Measurements from ENCODE around the gene NAA38.

The NAA38 gene

GRCh38 chr17:7840875-7841274, 16.5 kb downstream of the NAA38 start:
- Histone ChIP-seq H3K4me1 (ENCODE audit: control insufficient read depth, insufficient read depth, low read length) (peaks cover 31% of the 10 kb centered on the region), H3K27ac (ENCODE audit: extremely low read depth, low read depth, low read length) (peak overlapping the region; percentile 96; the same call in 1 of the 2 replicates), H3K4me3 (ENCODE audit: low read depth, low read length) (no peak overlapping the region), H3K9me3 (ENCODE audit: control insufficient read depth, insufficient read depth, low read depth, low read length) (no peaks in the 10 kb centered on the region), H3K36me3 (ENCODE audit: control insufficient read depth in 2 of 2, insufficient read depth in 1 of 2, low read length in 2 of 2) (peaks cover 3 to 11% of the 10 kb centered on the region in 2 experiments; a peak in 1 of 3 replicates)
- CTCF ChIA-PET: interaction anchor here (0.6 to 2.0 kb wide), 11 partner anchors 16 to 570 kb away, joined by 3 to 7 read pairs (median 4); partner anchors contain the start of genes NAA38 and RNF227
- TF ChIP-seq ZNF2 (tag by site-specific recombination; IDR thresholded peaks at IDR 0.05) (no peak), ZNF549 (tag by site-specific recombination; IDR thresholded peaks at IDR 0.05) (no peak), ZNF341 (tag by site-specific recombination; IDR thresholded peaks at IDR 0.05; ENCODE audit: low read depth) (no peak), ZNF610 (tag by site-specific recombination; IDR thresholded peaks at IDR 0.05; ENCODE audit: borderline replicate concordance) (no peak), ZNF19 (tag by site-specific recombination; IDR thresholded peaks at IDR 0.05; ENCODE audit: low read depth) (no peak), HOXD13 (CRISPR knock-in tag; IDR thresholded peaks at IDR 0.05; ENCODE audit: borderline replicate concordance) (0 out of 2 replicates have a peak, but pooled peaks have one; percentile 10), ZNF302 (tag by site-specific recombination; IDR thresholded peaks at IDR 0.05; ENCODE audit: low read depth) (no peak), HIC1 (tag by site-specific recombination; IDR thresholded peaks at IDR 0.05) (no peak), ZFP3 (tag by site-specific recombination; IDR thresholded peaks at IDR 0.05; ENCODE audit: low read depth) (0 out of 2 replicates have a peak, but pooled peaks have one; percentile 9)
- POLR2A ChIA-PET: interaction anchor here (0.6 to 7.7 kb wide), 2 partner anchors 16 to 268 kb away, joined by 3 to 110 read pairs; partner anchors contain the start of genes CYB5D1, NAA38 and TMEM88

GRCh38 chr17:7840441-7840840, 16.9 kb downstream of the NAA38 start:
- Histone ChIP-seq H3K9me3 (ENCODE audit: control insufficient read depth, insufficient read depth, low read depth, low read length) (no peaks in the 10 kb centered on the region), H3K4me1 (ENCODE audit: control insufficient read depth, insufficient read depth, low read length) (peaks cover 31% of the 10 kb centered on the region), H3K4me3 (ENCODE audit: low read depth, low read length) (no peak overlapping the region), H3K27ac (ENCODE audit: extremely low read depth, low read depth, low read length) (0 out of 2 replicates have a peak overlapping the region, but pooled peaks have one; percentile 5), H3K36me3 (ENCODE audit: control insufficient read depth in 2 of 2, insufficient read depth in 1 of 2, low read length in 2 of 2) (peaks cover 0 to 8% of the 10 kb centered on the region in 2 experiments; a peak in 1 of 3 replicates)
- CTCF ChIA-PET: interaction anchor here (0.6 to 2.0 kb wide), 11 partner anchors 16 to 404 kb away, joined by 3 to 7 read pairs (median 4); partner anchors contain the start of genes NAA38 and RNF227
- POLR2A ChIA-PET: interaction anchor here (7.7 kb wide), 1 partner anchor 16 kb away, joined by 110 read pairs; the partner anchor contains the start of genes CYB5D1, NAA38 and TMEM88
- TF ChIP-seq ZSCAN23 (tag by site-specific recombination; IDR thresholded peaks at IDR 0.05) (no peak), OVOL3 (tag by site-specific recombination; IDR thresholded peaks at IDR 0.05) (no peak)

- ChIA-PET POLR2A (interaction anchor here (7.7 kb wide), 1 partner anchor 17 kb away, joined by 110 read pairs; the partner anchor contains the start of genes CYB5D1, NAA38 and TMEM88), CTCF (interaction anchor here (0.6 to 1.5 kb wide), 5 partner anchors 42 to 403 kb away, joined by 3 to 6 read pairs (median 4); partner anchors contain the start of gene RNF227)
- Histone ChIP-seq H3K4me3 (ENCODE audit: low read depth, low read length) (no peak overlapping the region), H3K36me3 (ENCODE audit: control insufficient read depth in 2 of 2, insufficient read depth in 1 of 2, low read length in 2 of 2) (peaks cover 0 to 7% of the 10 kb centered on the region in 2 experiments; a peak in 1 of 3 replicates), H3K9me3 (ENCODE audit: control insufficient read depth, insufficient read depth, low read depth, low read length) (no peaks in the 10 kb centered on the region), H3K27ac (ENCODE audit: extremely low read depth, low read depth, low read length) (no peak overlapping the region), H3K4me1 (ENCODE audit: control insufficient read depth, insufficient read depth, low read length) (peaks cover 26% of the 10 kb centered on the region)
- TF ChIP-seq WT1 (tag by site-specific recombination; IDR thresholded peaks at IDR 0.05) (no peak), ZBTB21 (tag by site-specific recombination; IDR thresholded peaks at IDR 0.05) (no peak), YY1 (tag by site-specific recombination; IDR thresholded peaks at IDR 0.05) (no peak), ZNF16 (tag by site-specific recombination; IDR thresholded peaks at IDR 0.05; ENCODE audit: low read depth) (no peak), ZNF518A (tag by site-specific recombination; conservative IDR thresholded peaks at IDR 0.05; ENCODE audit: low read depth) (no peak), ZNF777 (tag by site-specific recombination; IDR thresholded peaks at IDR 0.05; ENCODE audit: borderline replicate concordance) (no peak), BCL11A (tag by site-specific recombination; IDR thresholded peaks at IDR 0.05; ENCODE audit: low read depth) (0 out of 2 replicates have a peak, but pooled peaks have one; percentile 35), PRDM10 (tag by site-specific recombination; IDR thresholded peaks at IDR 0.05) (peak; percentile 100)
These were observed 17.5 kb downstream of the NAA38 start for GRCh38 chr17:7839876-7840261.

Data from HEK293 (cell line).